Keratinocyte (primary cell): ENCODE results near the gene GTF2I. TPM values are rescaled to one million over a fixed set of nuclear protein-coding genes. Genes with fewer than 3 reads are reported as not detected.
"Not testable (repeated sequence)": the region's sequence is repeated elsewhere in the genome, so short reads cannot be mapped to it uniquely, and the experiment has no call there.

Source experiments
- DNase-seq: peaks from one replicate; pipeline ENCODE4 v3.0.0-alpha.2; 2011; ENCODE audit warnings: low read depth, missing footprints, low spot score
- FAIRE-seq: peaks from 2 replicates; lab custom pipeline; 2011; peaks lifted over from hg19 to GRCh38; lab: Jason Lieb, UNC
- H2AFZ ChIP-seq: 2 replicates; pipeline ENCODE4 v1.6.0; 2012; ENCODE audit warnings: low read length, control low read depth, inconsistent platforms; ENCODE audit not compliant: control insufficient read depth
- H3K27ac ChIP-seq: 2 replicates; pipeline ENCODE4 v1.5.1; 2011; ENCODE audit warnings: low read length; ENCODE audit not compliant: control insufficient read depth, insufficient read depth
- H3K27me3 ChIP-seq: 3 replicates; pipeline ENCODE4 v1.6.0; 2011; ENCODE audit warnings: low read length; ENCODE audit not compliant: control insufficient read depth, insufficient read depth; ENCODE audit errors: extremely low read depth
- H3K36me3 ChIP-seq, 2 experiments: 2 replicates in 1 of 2; 3 replicates in 1 of 2; pipeline ENCODE4 v1.5.1; 2011; ENCODE audit warnings: low read length in 2 of 2, mild to moderate bottlenecking in 1 of 2; ENCODE audit not compliant: control insufficient read depth in 2 of 2, insufficient read depth in 2 of 2; ENCODE audit errors: extremely low read depth in 1 of 2
- H3K4me1 ChIP-seq: 3 replicates; pipeline ENCODE4 v1.5.1; 2011; ENCODE audit warnings: low read length; ENCODE audit not compliant: control insufficient read depth, insufficient read depth; ENCODE audit errors: extremely low read depth
- H3K4me2 ChIP-seq: 3 replicates; pipeline ENCODE4 v1.6.0; 2011; ENCODE audit warnings: low read depth, low read length; ENCODE audit not compliant: control insufficient read depth, insufficient read depth; ENCODE audit errors: extremely low read depth
- H3K4me3 ChIP-seq, 3 experiments: fragments of 200-600 bp in 1 of 3; sonication (generic) in 1 of 3; 2 replicates in 2 of 3; 3 replicates in 1 of 3; pipeline ENCODE4 v1.5.1; 2011 to 2016; ENCODE audit warnings: low read length in 3 of 3, mild to moderate bottlenecking in 3 of 3, control low read depth in 2 of 3, inconsistent platforms in 1 of 3, low read depth in 1 of 3, mixed read lengths in 1 of 3, mixed run types in 1 of 3, moderate library complexity in 1 of 3; ENCODE audit not compliant: control insufficient read depth in 2 of 3, insufficient read depth in 2 of 3; ENCODE audit errors: extremely low read depth in 1 of 3
- H3K79me2 ChIP-seq: 2 replicates; pipeline ENCODE4 v1.6.0; 2012; ENCODE audit warnings: low read length; ENCODE audit not compliant: control insufficient read depth, insufficient read depth
- H3K9ac ChIP-seq: 3 replicates; pipeline ENCODE4 v1.6.0; 2011; ENCODE audit warnings: low read length; ENCODE audit not compliant: control insufficient read depth, insufficient read depth; ENCODE audit errors: extremely low read depth
- H3K9me1 ChIP-seq: 3 replicates; pipeline ENCODE4 v1.6.0; 2011; ENCODE audit warnings: low read length; ENCODE audit not compliant: control insufficient read depth, insufficient read depth; ENCODE audit errors: extremely low read depth
- H3K9me3 ChIP-seq: 2 replicates; pipeline ENCODE4 v1.5.1; 2012; ENCODE audit warnings: low read depth, low read length; ENCODE audit not compliant: control insufficient read depth
- H4K20me1 ChIP-seq: 3 replicates; pipeline ENCODE4 v1.6.0; 2011; ENCODE audit warnings: low read length; ENCODE audit not compliant: control insufficient read depth, insufficient read depth; ENCODE audit errors: extremely low read depth
- EZH2 ChIP-seq: IDR thresholded peaks from one replicate; pipeline ENCODE4 v1.6.1; 2012; ENCODE audit warnings: inconsistent platforms, mild to moderate bottlenecking, low read length, moderate library complexity
- dilution Hi-C: fragments of 300-500 bp; cut with MboI; formaldehyde crosslinking; loops from one replicate; pipeline ENCODE4 v1.7.0; 2020; ENCODE audit warnings: low sequenced_read_pairs; ENCODE audit not compliant: extremely low pct_ligation_motif_present
- polyA plus RNA-seq, 5 experiments: library from polyadenylated mRNA; depleted of rRNA in 3 of 5; stranded (reverse) in 3 of 5; stranded (forward) in 1 of 5; unstranded in 1 of 5; fragments of >200 nt; gene quantifications; 1 replicate in 1 of 5; 2 replicates in 3 of 5; 3 replicates in 1 of 5; pipeline versions ENCODE4 v1.2.1 to v1.2.3, GENCODE V29; 2011 to 2012; ENCODE audit warnings: missing spikeins in 2 of 5, low read depth in 1 of 5, low replicate concordance in 1 of 5
- TF ChIP-seq, protein P1 (sequence below), 3 experiments: IDR thresholded peaks in 1 of 3; conservative IDR thresholded peaks in 1 of 3; optimal IDR thresholded peaks in 1 of 3; 2 replicates in 2 of 3; 3 replicates in 1 of 3; pipeline versions ENCODE3 to v1.5.1; 2011; ENCODE audit warnings: low read length in 3 of 3, mild to moderate bottlenecking in 3 of 3, moderate library complexity in 2 of 3, control low read depth in 1 of 3, inconsistent platforms in 1 of 3; ENCODE audit not compliant: insufficient read depth in 2 of 3; ENCODE audit errors: extremely low read depth in 1 of 3

The GTF2I gene
- polyA plus RNA-seq, 1 donor (not counting 4 experiments of a cell fraction or from before 2014, with no cell fraction given) = 56.1 TPM

DNA sequence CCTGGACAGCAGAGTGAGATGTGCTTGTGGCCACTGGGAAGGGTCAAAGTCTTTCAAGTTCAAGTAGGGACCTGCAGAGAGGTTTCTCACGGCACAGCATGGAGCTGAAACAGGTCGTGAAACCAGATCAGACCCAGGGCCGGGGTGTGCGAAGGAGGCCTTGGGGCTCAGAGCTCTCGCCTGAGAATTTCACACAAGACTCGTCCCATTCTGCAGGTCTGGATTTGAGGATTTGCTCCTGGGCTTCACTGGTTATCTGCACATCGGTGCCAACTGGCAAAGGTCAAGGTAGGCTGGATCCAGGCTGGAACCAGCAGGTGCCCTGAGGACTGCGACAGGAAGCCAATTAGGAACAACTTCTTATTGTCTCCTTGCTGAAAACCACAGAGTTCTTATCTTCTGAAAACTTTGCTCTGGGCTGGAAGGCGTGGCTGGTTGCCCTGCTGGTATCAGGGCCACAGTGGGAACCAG lies 24.0 kb upstream of the GTF2I start:
- no peak for FAIRE-seq

DNA sequence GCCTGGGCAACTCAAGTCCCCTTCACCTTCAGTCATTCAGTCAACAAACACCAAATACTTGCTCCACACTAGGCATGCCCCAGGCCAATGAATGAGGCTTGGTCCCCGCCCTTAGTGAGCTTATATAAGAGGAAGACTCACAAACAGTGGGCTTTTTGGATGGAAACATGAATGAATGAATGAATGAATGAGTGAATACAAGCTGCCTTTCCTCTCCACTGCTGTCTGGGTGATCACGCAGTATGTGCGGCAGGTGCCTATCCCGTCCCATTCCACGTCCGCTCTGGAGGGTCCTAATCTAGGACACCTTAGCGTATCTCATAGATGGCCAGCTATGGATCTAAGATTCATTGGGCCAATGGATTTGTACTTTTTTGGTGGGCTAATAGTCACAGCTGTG lies 19.8 kb upstream of the GTF2I start:
- Histone ChIP-seq H3K27ac (no peak overlapping the region), H3K4me3 (no peak overlapping the region), H3K36me3 (no peaks in the 10 kb centered on the region), H4K20me1 (no peaks in the 10 kb centered on the region), H3K9me3 (no peaks in the 10 kb centered on the region), H3K9me1 (no peaks in the 10 kb centered on the region), H3K9ac (no peak overlapping the region), H3K79me2 (no peaks in the 10 kb centered on the region), H3K27me3 (no peaks in the 10 kb centered on the region), H3K4me2 (no peak overlapping the region), H2AFZ (no peak overlapping the region), H3K4me1 (peaks cover 16% of the 10 kb centered on the region)
- TF ChIP-seq, protein P1, sequence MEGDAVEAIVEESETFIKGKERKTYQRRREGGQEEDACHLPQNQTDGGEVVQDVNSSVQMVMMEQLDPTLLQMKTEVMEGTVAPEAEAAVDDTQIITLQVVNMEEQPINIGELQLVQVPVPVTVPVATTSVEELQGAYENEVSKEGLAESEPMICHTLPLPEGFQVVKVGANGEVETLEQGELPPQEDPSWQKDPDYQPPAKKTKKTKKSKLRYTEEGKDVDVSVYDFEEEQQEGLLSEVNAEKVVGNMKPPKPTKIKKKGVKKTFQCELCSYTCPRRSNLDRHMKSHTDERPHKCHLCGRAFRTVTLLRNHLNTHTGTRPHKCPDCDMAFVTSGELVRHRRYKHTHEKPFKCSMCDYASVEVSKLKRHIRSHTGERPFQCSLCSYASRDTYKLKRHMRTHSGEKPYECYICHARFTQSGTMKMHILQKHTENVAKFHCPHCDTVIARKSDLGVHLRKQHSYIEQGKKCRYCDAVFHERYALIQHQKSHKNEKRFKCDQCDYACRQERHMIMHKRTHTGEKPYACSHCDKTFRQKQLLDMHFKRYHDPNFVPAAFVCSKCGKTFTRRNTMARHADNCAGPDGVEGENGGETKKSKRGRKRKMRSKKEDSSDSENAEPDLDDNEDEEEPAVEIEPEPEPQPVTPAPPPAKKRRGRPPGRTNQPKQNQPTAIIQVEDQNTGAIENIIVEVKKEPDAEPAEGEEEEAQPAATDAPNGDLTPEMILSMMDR (optimal IDR thresholded peaks at IDR 0.05 in 1 of 3, IDR thresholded peaks at IDR 0.05 in 1 of 3, conservative IDR thresholded peaks at IDR 0.05 in 1 of 3; ENCODE audit: extremely low read depth in 1 of 3, insufficient read depth in 2 of 3, low read length in 3 of 3) = no peak
- no peak for TF ChIP-seq EZH2
- no peak for FAIRE-seq
- DNase-seq = no peak
- dilution Hi-C loops = no loop called here

More for the DNA sequence above, 24.0 kb upstream of the GTF2I start:
- Histone ChIP-seq H3K4me3 (no peak overlapping the region), H3K9me3 (no peaks in the 10 kb centered on the region), H3K27ac (no peak overlapping the region), H3K27me3 (no peaks in the 10 kb centered on the region), H3K4me1 (peaks cover 16% of the 10 kb centered on the region), H4K20me1 (no peaks in the 10 kb centered on the region), H3K9ac (no peak overlapping the region), H3K79me2 (no peaks in the 10 kb centered on the region), H3K4me2 (no peak overlapping the region), H3K36me3 (no peaks in the 10 kb centered on the region), H3K9me1 (no peaks in the 10 kb centered on the region), H2AFZ (no peak overlapping the region)
- dilution Hi-C loops = no loop called here
- no peak for DNase-seq
- TF ChIP-seq, protein P1 (optimal IDR thresholded peaks at IDR 0.05 in 1 of 3, IDR thresholded peaks at IDR 0.05 in 1 of 3, conservative IDR thresholded peaks at IDR 0.05 in 1 of 3; ENCODE audit: extremely low read depth in 1 of 3, insufficient read depth in 2 of 3, low read length in 3 of 3) = no peak
- TF ChIP-seq EZH2 = no peak

DNA sequence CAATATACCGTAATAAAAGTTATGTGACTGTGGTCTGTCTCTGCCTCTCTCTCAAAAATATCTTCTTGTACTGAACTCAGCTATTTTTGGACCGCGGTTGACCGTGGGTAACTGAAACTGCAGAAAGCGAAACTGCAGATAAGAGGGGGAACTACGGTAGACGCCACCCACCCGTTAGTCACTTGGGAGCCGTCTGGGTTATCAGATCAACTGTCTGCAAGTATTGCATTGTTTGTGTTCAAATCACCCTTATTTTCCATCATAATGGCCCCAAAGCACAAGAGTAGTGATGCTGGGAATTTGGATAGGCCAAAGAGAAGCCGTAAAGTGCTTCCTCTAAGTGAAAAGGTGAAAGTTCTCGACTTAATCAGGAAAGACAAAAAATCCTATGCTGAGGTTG lies 7.5 kb upstream of the GTF2I start:
- H3K27ac ChIP-seq, FAIRE-seq, H3K9me1 ChIP-seq, H4K20me1 ChIP-seq, H3K27me3 ChIP-seq, H3K4me3 ChIP-seq, H2AFZ ChIP-seq, H3K79me2 ChIP-seq, H3K9ac ChIP-seq, H3K9me3 ChIP-seq, H3K36me3 ChIP-seq, dilution Hi-C loops, DNase-seq, H3K4me1 ChIP-seq: not testable (repeated sequence)
- peak overlapping the region; percentile 16 for H3K4me2 ChIP-seq

DNA sequence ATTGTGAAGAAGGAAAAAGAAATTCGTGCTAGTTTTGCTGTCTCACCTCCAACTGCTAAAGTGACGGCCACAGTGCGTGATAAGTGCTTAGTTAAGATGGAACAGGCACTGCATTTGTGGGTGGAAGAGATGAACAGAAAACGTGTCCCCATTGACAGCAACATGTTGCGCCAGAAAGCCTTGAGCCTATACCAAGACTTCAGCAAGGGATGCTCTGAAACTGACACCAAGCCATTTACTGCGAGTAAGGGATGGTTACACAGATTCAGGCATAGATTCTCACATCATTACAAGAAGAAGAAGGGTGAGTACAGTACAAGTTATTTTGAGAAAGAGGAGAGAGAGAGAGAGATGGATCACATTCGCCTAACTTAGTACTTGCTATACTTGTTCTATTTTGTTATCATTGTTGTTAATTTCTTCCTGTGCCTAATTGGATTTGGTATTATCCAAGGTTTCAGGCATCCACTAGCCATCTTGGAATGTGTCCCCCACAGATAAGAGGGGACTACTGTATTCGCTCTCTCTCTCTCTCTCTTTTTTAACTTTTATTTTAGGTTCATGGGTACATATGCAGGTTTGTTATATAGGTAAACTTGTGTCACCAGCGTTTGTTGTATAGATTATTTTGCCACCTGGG lies 6.9 kb upstream of the GTF2I start:
- H3K79me2 ChIP-seq, H3K9me3 ChIP-seq, DNase-seq, dilution Hi-C loops, H2AFZ ChIP-seq, H3K4me2 ChIP-seq, H3K36me3 ChIP-seq, H4K20me1 ChIP-seq, H3K4me3 ChIP-seq, H3K27ac ChIP-seq, H3K27me3 ChIP-seq, H3K4me1 ChIP-seq, FAIRE-seq, H3K9ac ChIP-seq, H3K9me1 ChIP-seq: not testable (repeated sequence)
